ENCODE data around the gene TRPC6.

TRPC6 gene

GRCh38 chr11:101583251-101584128 is at the start of gene TRPC6:
Gene TRPC6, minus strand, starts transcription at chr11:101584007. Its CDS starts 504 bp downstream, at chr11:101583503.
- no peak for ATAC-seq (replicated peaks)

GRCh38 chr11:101620026-101620425 is 36.2 kb upstream of the TRPC6 start:
- no peaks in the 10 kb centered on the region for H3K9me3 Mint-ChIP-seq
- H3K27me3 Mint-ChIP-seq, result no peaks in the 10 kb centered on the region
- ATAC-seq (replicated peaks) (no peak), DNase-seq (no peak)
- no peak overlapping the region for H3K4me3 Mint-ChIP-seq
- no peaks in the 10 kb centered on the region for H3K4me1 Mint-ChIP-seq
- no peak overlapping the region for H3K27ac Mint-ChIP-seq
- H3K36me3 Mint-ChIP-seq, result no peaks in the 10 kb centered on the region

More at GRCh38 chr11:101583251-101584128, at the start of gene TRPC6:
- no peak within 1 kb of the TSS for H3K27ac Mint-ChIP-seq
- no peaks in the 10 kb centered on the region for H3K36me3 Mint-ChIP-seq
- peaks cover 5 to 7% of the 10 kb centered on the region in 2 donors for H3K9me3 Mint-ChIP-seq
- no peak within 1 kb of the TSS for H3K4me3 Mint-ChIP-seq
- peaks cover 0 to 2% of the 10 kb centered on the region in 2 donors for H3K4me1 Mint-ChIP-seq
- no peak for DNase-seq
- H3K27me3 Mint-ChIP-seq, result peaks cover 29 to 36% of the 10 kb centered on the region in 2 donors

- ATAC-seq (replicated peaks), result no peak
- Mint-ChIP-seq H3K36me3 (no peaks in the 10 kb centered on the region), H3K27me3 (no peaks in the 10 kb centered on the region), H3K4me3 (no peak overlapping the region), H3K9me3 (no peaks in the 10 kb centered on the region), H3K4me1 (no peaks in the 10 kb centered on the region), H3K27ac (no peak overlapping the region)
- no peak for DNase-seq
These were observed 34.9 kb upstream of the TRPC6 start for GRCh38 chr11:101618709-101619108.

DNA sequence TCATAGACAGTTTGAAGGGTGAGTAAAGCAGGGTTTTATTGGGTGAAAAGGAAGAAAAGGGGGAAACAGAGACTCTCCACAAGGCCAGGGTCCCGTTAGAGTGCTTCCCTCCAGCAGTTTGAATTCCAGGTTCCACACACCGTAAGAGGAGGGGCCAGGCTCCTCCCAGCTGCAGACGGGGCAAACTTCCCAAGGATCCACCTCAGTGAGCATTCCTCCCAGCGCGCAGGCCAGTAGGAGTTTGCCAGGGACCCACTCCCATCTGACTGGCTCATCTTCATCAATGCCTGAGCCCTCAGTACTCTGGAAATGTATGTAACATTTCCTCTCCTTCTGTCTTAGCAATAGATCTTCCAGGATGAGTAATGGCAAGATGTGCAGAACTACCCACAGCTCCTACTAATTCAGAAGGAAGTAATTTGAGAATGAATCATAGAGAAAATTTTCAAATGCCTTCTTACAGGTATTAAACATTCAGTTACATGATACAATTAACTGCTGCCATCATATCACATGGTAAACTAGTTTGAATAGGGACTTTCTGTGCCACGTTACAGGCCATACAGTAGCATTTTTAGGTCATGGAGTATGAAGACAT is 34.0 kb upstream of the TRPC6 start:
- Mint-ChIP-seq H3K9me3 (no peaks in the 10 kb centered on the region), H3K4me3 (no peak overlapping the region), H3K36me3 (no peaks in the 10 kb centered on the region), H3K27me3 (no peaks in the 10 kb centered on the region), H3K4me1 (no peaks in the 10 kb centered on the region), H3K27ac (no peak overlapping the region)
- no peak for DNase-seq
- ATAC-seq (replicated peaks), result no peak

- Mint-ChIP-seq H3K4me3 (no peak overlapping the region), H3K4me1 (no peaks in the 10 kb centered on the region), H3K36me3 (no peaks in the 10 kb centered on the region), H3K9me3 (no peaks in the 10 kb centered on the region), H3K27ac (no peak overlapping the region), H3K27me3 (no peaks in the 10 kb centered on the region)
- ATAC-seq (replicated peaks) (peak in 1 of 2 donors; percentile 12), DNase-seq (no peak)
These were observed 28.7 kb upstream of the TRPC6 start for GRCh38 chr11:101612481-101612880.

DNA sequence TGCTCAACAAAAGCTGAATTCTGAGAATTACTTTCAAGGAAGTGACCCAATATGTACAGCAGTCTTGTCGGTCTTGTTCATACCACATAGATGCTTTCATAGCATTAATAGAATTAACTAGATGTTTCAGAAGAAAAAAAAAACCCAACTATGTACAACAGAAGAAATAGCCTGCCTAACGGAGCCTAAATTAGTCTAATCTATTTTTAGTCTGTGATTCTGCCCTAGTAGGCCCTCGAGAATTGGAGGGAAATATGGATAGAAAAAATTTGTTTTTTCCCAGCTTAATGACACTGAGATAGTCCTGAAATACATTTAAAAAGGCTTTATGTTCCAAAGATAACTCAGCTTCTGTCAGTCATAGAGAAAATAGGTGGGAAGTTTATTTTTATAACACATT is 17.1 kb upstream of the TRPC6 start:
- Mint-ChIP-seq H3K36me3 (no peaks in the 10 kb centered on the region), H3K4me3 (no peak overlapping the region), H3K27ac (no peak overlapping the region), H3K27me3 (no peaks in the 10 kb centered on the region), H3K9me3 (no peaks in the 10 kb centered on the region), H3K4me1 (no peaks in the 10 kb centered on the region)
- ATAC-seq (replicated peaks), result no peak
- no peak for DNase-seq

- Mint-ChIP-seq H3K27me3 (peaks cover 22 to 29% of the 10 kb centered on the region in 2 donors), H3K27ac (no peak overlapping the region), H3K4me3 (no peak overlapping the region)
These were observed 3.2 kb upstream of the TRPC6 start for GRCh38 chr11:101586965-101587364.

DNA sequence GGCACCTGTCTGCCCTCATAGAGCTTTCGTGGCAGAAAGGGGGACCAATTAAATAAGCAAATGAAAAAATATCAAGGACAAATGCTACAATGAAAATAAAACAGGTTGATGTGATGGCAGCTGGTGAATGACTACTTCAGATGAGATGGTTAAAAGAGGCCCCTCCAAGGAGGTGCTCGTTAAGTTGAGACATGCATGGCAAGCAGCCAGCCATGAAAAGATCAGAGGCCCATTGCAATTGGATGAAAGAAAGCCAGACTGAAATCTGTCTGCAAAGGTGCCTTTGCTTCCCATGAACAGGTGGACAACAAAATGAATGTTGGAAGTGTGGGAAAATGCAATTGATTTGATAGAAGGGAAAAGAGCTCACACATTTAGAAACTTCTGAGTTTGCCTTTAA is 848 bp upstream of the TRPC6 start:
- Mint-ChIP-seq H3K36me3 (no peaks in the 10 kb centered on the region), H3K27ac (no peak overlapping the region), H3K27me3 (peaks cover 29 to 31% of the 10 kb centered on the region in 2 donors), H3K4me1 (peaks cover 0 to 2% of the 10 kb centered on the region in 2 donors), H3K9me3 (peaks cover 2% of the 10 kb centered on the region in 2 donors), H3K4me3 (no peak overlapping the region)
- DNase-seq, result no peak
- no peak for ATAC-seq (replicated peaks)

More at GRCh38 chr11:101586965-101587364, 3.2 kb upstream of the TRPC6 start:
- peaks cover 0 to 2% of the 10 kb centered on the region in 2 donors for H3K4me1 Mint-ChIP-seq
- no peaks in the 10 kb centered on the region for H3K36me3 Mint-ChIP-seq
- ATAC-seq (replicated peaks) (no peak), DNase-seq (no peak)
- H3K9me3 Mint-ChIP-seq, result no peaks in the 10 kb centered on the region

DNA sequence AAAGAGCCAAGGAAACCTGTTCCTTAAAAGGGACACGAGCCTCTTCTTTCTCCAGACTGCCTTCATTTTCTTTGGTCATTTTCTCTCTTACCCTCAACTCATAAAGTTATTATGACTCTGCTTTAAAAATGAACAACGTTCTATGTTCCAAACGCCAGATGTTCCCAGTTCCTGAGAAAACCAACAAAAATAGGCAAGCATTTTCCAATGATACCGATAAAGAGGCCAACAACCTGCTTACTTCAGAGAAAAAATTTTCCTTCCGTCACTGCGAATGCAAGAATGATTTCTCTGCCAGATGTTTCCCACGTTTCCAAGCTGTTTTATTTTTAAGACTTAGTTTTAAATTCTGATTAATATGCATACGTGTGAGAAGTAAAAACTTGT is 315 bp upstream of the TRPC6 start:
- Mint-ChIP-seq H3K27ac (no peak overlapping the region), H3K4me1 (peaks cover 0 to 2% of the 10 kb centered on the region in 2 donors), H3K9me3 (peaks cover 5 to 7% of the 10 kb centered on the region in 2 donors), H3K27me3 (peaks cover 29 to 36% of the 10 kb centered on the region in 2 donors), H3K36me3 (no peaks in the 10 kb centered on the region), H3K4me3 (no peak overlapping the region)
- ATAC-seq (replicated peaks) (no peak), DNase-seq (no peak)

DNA sequence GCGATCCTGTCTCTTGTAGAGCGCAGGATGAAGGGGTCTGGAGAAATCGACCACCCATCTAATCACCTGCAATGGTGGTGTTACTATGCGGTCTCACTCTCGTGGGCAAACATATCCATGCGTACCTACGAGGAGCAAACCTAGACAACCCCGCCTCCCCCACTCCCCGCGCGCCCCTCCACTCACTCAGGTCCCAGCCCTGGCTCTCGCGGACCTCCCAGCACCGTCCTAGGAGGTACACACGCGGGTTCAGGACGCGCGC is 887 bp downstream of the TRPC6 start:
- H3K27ac Mint-ChIP-seq, result no peak overlapping the region
- no peaks in the 10 kb centered on the region for H3K36me3 Mint-ChIP-seq
- no peak for ATAC-seq (replicated peaks)
- peaks cover 29 to 36% of the 10 kb centered on the region in 2 donors for H3K27me3 Mint-ChIP-seq
- H3K9me3 Mint-ChIP-seq, result peaks cover 5 to 7% of the 10 kb centered on the region in 2 donors
- no peak for DNase-seq
- no peak overlapping the region for H3K4me3 Mint-ChIP-seq
- peaks cover 0 to 2% of the 10 kb centered on the region in 2 donors for H3K4me1 Mint-ChIP-seq

DNA sequence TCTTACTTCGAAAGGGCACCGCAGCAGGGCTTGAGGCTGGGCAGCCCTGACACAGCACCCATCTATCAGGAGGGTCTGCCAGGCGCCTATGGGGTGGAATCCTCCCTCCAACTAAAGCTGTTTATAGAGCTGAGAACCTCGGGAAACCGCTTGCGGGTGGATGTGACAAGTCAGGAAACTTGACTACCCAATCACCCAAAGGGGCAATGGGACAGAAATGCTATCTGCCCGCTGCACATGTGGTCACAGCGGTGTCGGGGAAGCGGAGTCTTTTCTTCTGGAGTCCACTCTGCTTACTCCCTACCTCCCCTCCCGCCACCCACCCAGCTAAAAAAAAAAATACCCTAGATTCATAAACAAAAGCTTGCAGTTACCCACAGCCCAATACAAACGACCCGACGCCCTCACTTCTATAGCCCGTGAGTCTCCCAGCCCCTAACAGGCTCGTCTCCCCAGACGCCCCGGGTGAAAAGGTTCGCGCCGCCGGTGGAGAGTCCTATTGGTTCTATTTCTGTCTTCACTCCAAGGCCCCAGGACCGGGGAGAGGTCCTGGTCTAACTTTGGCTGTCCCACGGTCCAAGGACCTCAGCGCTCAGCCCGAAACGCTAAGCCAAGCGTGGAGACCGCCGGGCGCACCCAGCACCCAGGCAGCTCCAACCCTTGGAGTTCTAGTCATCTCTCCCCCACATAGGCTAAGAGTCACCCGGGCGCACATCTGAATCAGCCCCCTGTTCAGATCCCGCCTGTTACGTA is 1.4 kb downstream of the TRPC6 start:
- H3K9me3 Mint-ChIP-seq, result peaks cover 5 to 7% of the 10 kb centered on the region in 2 donors
- ATAC-seq (replicated peaks) (no peak), DNase-seq (no peak)
- no peaks in the 10 kb centered on the region for H3K36me3 Mint-ChIP-seq
- H3K27ac Mint-ChIP-seq, result no peak overlapping the region
- no peak overlapping the region for H3K4me3 Mint-ChIP-seq
- peaks cover 29 to 36% of the 10 kb centered on the region in 2 donors for H3K27me3 Mint-ChIP-seq
- peaks cover 0 to 2% of the 10 kb centered on the region in 2 donors for H3K4me1 Mint-ChIP-seq

GRCh38 chr11:101577461-101577860 is 6.3 kb downstream of the TRPC6 start:
- no peak for ATAC-seq (replicated peaks)
- Mint-ChIP-seq H3K9me3 (peaks cover 7% of the 10 kb centered on the region in 2 donors), H3K27me3 (peaks cover 4 to 17% of the 10 kb centered on the region in 2 donors), H3K36me3 (no peaks in the 10 kb centered on the region), H3K27ac (no peak overlapping the region), H3K4me1 (peaks cover 0 to under 1% of the 10 kb centered on the region in 2 donors), H3K4me3 (no peak overlapping the region)
- no peak for DNase-seq

DNA sequence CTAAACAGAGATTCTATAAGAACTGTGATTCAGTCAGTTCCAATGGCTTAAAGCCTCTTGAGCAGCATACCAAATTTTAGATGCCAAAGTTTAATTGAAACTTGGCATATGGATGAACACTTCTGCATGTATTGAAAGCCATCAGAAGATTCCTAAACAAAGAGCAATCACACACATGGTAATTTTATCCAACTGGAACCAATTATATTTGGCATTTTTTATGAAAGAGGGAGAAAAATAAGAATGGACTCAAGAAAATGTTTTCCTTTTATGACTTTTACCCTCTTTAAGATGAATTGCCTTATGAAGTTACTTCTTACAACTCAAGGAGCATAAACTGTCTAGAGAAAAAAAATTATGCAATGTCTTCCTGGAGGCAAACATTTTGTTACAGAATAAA is 7.4 kb downstream of the TRPC6 start:
- Mint-ChIP-seq H3K9me3 (peaks cover 7 to 10% of the 10 kb centered on the region in 2 donors), H3K27me3 (peaks cover 0 to 12% of the 10 kb centered on the region in 2 donors), H3K4me3 (no peak overlapping the region), H3K36me3 (no peaks in the 10 kb centered on the region), H3K27ac (no peak overlapping the region), H3K4me1 (no peaks in the 10 kb centered on the region)
- no peak for DNase-seq
- ATAC-seq (replicated peaks), result no peak

DNA sequence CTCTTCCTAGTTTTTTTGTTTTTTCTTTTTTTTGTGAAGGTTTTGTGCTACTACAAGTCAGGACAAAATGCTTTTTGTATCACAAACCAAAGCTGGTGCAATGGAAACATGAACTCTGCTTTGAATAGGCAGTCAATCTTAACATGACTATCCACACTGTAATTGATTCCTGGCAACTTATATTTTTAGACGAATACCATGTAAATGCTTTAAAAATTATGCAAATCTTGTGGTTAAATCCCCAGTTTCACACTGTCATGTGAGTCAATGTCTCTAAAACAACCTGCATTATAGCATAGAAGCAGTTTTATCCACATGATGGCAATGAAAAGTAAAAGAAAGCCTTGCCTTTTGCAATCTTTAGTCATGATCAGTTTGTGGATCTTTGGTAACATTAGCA is 8.9 kb downstream of the TRPC6 start:
- no peaks in the 10 kb centered on the region for H3K4me1 Mint-ChIP-seq
- no peak for ATAC-seq (replicated peaks)
- no peak overlapping the region for H3K4me3 Mint-ChIP-seq
- H3K36me3 Mint-ChIP-seq, result no peaks in the 10 kb centered on the region
- no peak for DNase-seq
- H3K27ac Mint-ChIP-seq, result no peak overlapping the region
- peaks cover 7 to 15% of the 10 kb centered on the region in 2 donors for H3K9me3 Mint-ChIP-seq
- peaks cover 0 to 6% of the 10 kb centered on the region in 2 donors for H3K27me3 Mint-ChIP-seq

Measured in stimulated activated naive B cell treated with anti-CD40 and anti-IgM and Interleukin-4, amounts not matched to agents 10 μg/mL and 1 μg/mL and 100 μg/mL, for 72 hours (primary cell).